GM18507 (cell line): ENCODE data around the gene IFT88.

Experiments
- DNase-seq: peaks from one replicate; pipeline ENCODE4 v3.0.0; 2011; ENCODE audit warnings: low read depth; ENCODE audit not compliant: insufficient read length; ENCODE audit errors: extremely low spot score
- FAIRE-seq: peaks from 2 replicates; lab custom pipeline; 2011; peaks lifted over from hg19 to GRCh38; lab: Jason Lieb, UNC

The IFT88 gene, protein sequence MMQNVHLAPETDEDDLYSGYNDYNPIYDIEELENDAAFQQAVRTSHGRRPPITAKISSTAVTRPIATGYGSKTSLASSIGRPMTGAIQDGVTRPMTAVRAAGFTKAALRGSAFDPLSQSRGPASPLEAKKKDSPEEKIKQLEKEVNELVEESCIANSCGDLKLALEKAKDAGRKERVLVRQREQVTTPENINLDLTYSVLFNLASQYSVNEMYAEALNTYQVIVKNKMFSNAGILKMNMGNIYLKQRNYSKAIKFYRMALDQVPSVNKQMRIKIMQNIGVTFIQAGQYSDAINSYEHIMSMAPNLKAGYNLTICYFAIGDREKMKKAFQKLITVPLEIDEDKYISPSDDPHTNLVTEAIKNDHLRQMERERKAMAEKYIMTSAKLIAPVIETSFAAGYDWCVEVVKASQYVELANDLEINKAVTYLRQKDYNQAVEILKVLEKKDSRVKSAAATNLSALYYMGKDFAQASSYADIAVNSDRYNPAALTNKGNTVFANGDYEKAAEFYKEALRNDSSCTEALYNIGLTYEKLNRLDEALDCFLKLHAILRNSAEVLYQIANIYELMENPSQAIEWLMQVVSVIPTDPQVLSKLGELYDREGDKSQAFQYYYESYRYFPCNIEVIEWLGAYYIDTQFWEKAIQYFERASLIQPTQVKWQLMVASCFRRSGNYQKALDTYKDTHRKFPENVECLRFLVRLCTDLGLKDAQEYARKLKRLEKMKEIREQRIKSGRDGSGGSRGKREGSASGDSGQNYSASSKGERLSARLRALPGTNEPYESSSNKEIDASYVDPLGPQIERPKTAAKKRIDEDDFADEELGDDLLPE

DNA sequence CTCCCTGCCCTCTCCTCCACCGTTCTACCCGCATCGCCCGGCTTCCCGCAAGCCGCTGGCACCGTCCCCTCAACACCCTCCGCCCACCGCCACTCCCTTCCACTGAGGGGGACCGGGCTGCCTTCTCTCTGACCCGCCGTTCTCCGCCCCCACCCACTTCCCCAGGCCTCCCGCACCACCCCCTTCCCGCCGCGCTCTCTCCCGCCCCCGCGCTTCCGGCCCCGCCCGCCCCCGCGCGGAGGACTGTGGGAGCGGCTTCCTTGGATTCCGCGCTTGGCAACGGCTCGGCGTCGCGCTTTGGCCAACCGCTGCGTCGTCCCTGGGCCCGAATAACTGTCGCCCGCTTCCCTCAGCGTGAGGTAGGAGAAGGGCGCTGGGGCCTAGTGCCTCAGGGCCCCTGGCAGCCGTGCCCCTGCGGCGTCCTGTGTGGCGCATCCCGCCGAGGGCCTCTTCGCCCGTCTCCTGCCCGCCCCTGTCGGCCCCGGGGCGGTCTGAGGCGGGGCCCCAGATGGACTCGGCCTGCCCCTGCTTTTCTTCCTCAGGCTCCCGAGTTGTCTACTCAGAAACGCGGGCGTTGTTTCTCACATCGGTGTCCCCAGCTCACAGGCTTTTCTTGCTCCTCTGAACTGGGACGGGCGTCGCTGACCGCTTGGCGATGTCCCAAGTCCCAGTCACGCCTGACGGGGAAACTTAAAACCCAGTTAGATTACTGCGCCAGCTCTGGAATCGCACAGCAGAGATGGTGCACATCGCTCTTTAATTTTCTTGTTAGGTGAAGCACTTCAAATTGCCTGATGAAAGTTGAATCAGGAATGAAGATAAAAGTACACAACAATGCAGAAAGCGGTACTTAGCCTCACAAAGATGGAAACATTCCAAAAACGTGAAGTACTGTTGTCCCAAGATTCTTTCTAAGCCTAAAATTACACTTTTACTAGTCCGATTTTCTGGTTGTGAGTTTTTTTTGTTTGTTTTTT, at the start of gene IFT88:
Gene IFT88, plus strand, starts transcription at position 260 of the 977 bp plus-strand sequence. CDS start 7,229 bp downstream, outside the sequence.
- FAIRE-seq (peak; percentile 74), DNase-seq (peak; percentile 84)

DNA sequence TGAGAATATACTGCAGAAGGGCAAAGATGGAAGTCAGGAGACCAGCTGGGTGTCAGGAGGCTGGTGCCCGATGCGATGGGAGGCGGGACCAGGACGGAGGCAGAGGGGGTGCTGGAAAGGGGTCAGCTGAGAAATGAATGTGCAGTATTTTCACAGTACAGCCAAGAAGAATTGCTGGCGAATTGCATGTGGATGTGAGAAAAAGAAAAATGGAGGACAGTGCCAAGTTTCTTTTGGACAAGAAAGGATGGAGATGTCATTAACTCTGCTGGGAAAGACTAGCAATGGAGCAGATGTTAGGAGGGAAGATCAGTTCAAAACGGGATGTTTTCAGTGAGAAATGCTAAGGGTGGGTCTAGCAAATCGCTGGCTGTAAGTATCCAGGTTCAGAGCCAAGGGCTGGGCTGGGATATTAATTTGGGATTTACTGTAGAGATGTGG, 48.3 kb upstream of the IFT88 start:
- no peak for FAIRE-seq
- DNase-seq = no peak

DNA sequence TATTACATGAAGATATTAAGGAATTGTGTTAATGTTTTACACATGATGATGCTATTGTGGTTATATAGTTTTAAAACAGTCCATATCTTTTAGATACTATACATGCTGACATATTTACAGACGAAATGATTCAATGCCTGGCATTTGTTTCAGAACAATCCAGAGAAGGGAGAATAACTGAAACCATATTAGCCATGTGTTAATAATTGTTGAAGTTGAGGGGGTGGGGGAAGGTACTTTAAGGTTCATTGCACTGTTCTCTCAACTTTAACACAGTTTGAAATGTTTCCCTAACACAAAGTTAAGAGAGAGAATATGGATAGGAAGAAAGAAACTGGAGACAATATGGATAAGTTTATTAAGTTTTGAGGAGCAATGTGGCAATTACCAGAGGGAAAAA, 47.1 kb upstream of the IFT88 start:
- no peak for FAIRE-seq
- DNase-seq = no peak

DNA sequence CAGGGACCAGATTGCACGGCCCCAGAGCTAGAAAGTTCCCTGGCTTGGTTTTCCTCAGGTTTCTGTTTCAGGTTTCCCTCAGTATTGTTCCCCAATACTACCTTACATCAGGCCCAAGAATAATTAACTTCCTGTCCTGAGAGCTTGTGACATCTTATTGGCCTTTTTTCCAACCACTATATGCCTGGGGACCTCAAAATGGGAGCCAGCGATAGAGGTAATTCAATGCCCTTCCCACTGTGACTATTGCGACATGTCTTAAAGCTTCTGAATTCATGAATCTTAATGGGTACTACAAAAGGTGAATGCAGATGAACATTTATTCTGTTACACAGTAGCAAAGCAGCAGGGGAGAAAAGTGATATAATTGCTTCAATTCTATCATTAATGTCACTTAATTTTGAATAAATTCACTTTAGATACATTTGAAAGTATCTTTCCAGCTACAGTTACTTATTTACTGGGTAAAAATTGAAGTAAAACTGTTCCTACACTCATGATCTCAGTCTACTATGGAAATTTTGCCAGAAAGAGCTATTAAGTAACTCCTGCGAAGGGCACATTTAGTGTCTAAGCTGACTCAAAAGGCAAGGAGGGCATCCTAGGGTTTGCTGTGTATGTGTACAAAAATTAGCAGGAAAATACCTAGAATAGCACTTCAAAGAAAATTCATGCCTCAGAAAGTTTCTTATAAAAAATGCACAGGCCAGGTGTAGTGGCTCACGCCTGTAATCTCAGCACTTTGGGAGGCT, 45.4 kb upstream of the IFT88 start:
- DNase-seq (no peak), FAIRE-seq (no peak)

DNA sequence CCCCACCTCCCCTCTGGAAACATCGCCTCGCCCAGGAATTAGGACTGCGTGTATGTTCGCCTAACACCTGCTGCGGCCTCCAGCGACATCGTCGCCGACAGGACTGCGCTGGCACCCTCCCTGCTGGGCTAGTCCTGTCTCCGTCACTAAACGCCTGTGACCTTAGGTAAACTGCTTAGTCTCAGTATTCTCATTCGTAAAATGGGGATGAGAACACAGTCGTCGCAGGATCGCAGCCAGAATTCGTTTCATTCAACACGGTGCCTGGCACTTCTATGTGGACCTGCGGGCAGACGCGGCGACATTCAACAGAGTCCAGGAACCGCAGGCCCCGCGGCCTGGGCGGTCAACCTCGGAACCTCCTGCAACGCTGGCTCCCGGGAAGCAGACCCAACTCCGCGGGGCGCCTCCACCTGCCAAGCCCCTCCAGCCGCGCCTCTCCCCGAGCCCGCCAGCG, 41.8 kb upstream of the IFT88 start:
- DNase-seq (no peak), FAIRE-seq (no peak)

DNA sequence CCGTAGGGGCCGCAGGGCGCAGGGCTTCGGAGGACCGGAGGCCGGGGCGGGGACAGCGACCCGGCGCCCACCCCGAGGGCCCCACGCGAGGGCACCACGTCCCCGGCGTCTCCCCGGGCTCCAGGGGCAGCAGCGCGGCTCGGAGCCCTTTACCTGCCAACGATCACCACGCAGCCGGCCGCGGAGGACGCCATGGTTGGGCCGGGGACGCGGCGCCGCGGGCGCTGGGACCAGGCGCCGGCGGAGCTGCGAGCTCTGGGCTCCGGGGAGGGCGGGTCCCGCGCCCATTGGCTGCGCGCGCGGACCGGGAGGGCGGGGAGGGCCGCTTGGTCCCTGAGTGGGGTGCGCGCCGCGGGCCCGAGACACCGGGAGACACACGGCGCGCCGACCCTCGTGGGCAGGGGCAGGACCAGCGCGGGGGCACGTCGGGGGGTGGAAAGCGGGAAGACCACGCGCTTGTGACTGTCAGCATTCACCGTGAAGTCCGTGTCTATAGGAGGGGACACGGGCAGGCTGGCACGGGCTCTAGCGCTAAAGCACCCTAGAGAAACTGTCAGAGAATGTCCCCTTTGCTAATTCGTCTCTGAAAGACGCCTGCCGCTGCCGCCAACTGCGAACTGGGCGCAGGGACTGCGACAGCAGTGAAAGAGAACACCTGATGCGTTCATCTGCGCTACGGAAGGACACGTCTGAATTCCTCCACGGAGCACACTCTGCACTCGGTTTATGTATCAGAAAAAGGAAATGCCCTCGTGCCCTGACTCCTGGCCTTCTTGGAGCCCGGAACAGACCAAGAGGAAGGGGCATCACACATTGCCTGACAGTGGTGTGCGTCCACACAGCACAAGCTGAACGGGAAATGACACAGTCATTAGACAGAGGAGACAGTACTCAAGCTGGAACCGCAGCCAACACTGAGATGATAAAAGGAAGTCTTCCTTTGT, 41.1 kb upstream of the IFT88 start, which contains the start of gene CRYL1:
Gene CRYL1, minus strand, starts transcription at position 257 of the 944 bp plus-strand sequence. Its CDS starts 63 bp downstream, at position 194.
- FAIRE-seq = peak; percentile 81
- DNase-seq = peak; percentile 56

DNA sequence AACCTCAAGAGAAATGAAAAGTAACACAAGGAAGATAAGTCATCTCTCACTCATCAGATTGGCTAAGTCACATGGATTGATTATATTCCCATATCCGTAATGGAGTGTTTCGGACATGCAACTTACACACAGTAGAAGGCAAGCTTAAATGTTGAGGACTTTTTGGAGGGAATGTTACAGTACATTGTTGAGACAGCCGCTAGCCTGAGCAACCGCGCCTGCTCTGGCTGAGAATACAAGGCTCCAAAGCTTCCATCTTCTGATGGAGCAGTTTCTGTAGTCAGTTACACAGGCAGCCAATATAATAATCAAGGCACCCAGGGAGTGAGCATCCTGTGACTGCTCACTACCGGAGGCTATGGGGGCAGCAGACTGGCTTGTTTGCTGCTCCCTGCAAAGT, 40.3 kb upstream of the IFT88 start:
- FAIRE-seq (no peak), DNase-seq (no peak)

DNA sequence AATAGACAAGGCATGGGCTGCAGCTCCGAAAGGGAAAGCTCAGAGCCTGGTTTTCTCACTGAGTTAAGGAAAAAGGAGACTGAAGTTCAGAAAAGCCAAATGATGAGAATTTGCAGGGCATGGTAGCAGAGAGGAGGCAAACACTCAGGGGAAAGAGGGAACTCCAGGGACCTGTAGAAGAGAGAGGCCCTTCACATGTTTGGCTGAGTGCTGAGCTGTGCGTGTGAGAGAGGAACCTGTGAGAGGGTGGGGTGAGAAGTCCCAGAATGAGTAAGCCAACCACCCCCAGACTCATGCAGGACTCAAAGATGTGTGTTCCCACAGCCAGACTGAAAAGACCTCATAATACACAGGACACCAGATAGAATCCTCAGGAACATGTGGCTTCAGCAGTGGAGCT, 38.5 kb upstream of the IFT88 start:
- no peak for DNase-seq
- FAIRE-seq = peak; percentile 36

DNA sequence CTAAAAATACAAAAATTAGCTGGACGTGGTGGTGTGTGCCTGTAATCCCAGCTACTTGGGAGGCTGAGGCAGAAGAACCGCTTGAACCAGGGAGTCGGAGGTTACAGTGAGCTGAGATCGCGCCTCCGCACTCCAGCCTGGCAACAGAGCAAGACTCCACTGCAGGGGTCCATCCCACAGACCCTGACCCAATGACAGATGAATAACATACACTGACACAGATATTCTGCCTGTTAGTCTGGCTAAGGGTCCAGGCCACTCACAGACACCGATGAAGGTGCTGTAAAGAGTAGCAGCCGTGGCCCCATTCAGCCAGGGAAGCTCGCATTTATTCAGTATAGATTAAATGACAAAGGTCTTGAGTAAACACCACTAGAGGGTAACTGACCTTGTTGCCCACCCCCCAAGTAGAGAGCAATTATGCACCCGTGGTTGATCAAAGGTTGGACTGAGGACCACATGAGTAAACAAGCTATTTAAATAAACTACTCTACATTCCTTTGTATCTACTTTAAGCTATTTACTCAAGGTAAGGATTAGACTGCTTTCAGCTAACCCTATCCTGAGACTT, 32.8 kb upstream of the IFT88 start:
- DNase-seq = no peak
- FAIRE-seq = no peak

DNA sequence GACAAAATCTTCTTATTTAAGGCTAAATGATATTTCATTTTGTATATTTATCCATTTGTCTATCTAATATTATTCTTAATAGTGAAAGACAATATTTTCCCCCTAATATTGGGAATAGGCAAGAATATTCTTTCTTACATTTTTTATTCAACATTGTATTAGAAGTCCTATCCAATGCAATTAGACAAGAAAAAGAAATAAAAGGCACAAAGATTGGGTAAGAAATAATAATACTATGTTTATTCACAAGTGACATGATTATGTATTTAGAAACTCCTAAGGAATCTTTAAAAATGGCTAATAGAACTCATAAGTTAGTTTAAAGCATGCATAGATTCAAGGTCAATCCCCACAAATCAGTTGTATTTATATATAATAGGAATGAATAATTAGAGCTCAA, 30.0 kb upstream of the IFT88 start:
- no peak for FAIRE-seq

DNA sequence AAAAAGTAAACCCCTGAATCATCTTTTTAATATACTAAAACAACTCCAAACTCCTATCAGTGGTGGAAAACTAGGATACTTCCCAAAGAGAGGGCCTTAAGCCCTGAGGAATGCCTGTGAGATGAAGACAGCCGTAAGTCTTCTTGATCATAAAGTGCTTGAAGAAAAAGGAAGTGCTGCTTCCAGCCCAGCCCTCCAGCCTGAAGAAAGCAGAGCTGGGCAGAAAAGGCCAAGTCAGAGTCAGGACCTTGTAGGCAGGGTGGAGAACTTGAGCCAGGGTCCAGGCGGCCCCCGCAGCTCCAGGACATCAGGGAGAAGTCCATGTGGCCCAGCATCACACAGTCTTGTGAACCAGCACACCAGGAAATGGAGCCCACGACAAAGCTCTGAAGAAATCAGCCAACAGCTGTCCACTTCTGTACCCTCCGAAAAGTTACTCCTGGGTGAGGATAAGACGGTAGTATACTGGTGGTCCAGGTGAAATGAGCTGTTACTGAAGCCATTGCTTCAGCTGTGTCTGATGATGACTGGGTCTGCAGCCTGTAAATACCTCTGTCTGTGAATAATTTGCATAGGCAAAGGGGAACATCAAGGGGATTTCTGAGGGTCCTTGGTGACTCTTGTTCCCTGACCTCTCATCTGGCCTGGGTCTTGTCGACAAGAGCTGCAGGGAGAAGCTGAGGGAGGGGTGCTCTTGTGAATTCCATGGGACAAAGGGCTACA, 22.6 kb upstream of the IFT88 start:
- DNase-seq (no peak), FAIRE-seq (no peak)

More for the DNA sequence above, 30.0 kb upstream of the IFT88 start:
- DNase-seq = no peak

DNA sequence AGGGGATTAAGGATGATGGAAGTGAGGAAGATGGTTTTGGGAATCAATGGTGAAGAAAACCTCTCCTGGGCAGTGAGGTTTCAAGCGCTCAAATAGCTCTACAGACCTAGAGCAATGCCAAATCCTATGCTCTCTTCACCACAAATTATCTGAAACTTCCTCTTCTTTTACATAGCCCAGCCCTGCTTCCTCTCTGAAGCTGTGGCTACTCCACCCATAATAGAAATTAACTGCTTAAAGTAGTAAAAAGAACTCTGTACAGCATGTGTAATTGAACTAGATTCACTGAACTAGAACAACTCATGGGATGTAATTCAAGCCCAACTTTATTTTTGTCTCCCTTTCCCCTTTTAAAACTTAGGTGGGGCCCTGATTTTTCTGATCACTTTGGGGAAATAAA, 20.4 kb upstream of the IFT88 start:
- FAIRE-seq (peak; percentile 66), DNase-seq (no peak)

DNA sequence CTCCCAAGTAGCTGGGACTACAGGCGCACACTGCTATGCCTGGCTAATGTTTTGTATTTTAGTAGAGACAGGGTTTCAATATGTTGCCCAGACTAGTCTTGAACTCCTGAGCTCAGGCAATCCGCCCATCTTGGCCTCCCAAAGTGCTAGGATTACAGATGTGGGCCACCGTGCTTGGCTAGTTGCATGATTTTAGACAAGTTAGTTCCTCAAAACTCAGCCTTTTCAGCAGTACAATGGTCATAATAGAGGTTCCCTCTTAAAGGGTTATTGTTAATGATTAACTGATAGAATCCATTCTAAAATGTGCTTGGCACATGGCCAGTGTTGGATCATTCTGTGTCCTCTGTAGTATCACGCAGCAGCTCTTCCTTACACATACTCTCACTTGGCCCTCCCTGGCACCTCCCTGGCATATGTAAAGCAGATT, 19.5 kb upstream of the IFT88 start:
- FAIRE-seq = no peak
- DNase-seq = no peak

DNA sequence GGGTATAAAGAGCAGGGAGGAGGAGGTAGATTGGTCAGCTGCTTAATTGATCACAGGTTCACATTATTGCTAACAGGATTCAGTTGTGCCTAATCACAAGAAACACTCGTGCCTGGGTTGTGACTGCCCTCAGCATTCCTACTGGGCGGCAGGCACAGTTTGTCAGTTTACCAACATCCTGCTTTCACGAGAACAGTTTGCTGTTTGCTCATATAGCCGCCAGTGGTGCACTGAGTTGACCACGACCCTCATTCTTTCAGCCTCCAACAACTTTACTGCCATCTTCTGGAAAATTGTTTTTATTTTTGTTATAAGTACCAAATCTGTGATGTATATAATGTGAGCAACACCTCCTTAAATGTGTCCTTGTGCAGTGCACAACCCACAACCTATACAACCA, 16.2 kb upstream of the IFT88 start:
- FAIRE-seq = no peak
- no peak for DNase-seq

DNA sequence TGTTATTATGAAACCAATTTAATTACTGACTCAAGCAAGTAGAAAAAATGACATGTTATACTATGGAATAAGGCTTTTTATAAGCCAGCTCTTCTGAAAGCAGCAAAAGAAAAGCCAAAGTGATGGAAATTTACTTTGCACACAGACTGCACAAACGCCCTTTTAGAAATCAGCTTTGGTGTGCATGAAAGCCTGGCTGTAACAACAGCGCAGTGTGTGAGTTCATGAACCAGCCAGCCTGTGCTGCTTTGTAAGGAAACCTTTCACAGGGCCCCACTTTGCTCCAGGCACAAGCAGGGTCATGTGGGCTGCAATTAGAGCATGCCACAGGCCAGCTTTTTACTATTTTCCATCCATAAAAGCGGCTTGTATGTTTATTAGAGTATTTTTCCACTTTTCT, 13.6 kb upstream of the IFT88 start:
- DNase-seq (no peak), FAIRE-seq (no peak)

DNA sequence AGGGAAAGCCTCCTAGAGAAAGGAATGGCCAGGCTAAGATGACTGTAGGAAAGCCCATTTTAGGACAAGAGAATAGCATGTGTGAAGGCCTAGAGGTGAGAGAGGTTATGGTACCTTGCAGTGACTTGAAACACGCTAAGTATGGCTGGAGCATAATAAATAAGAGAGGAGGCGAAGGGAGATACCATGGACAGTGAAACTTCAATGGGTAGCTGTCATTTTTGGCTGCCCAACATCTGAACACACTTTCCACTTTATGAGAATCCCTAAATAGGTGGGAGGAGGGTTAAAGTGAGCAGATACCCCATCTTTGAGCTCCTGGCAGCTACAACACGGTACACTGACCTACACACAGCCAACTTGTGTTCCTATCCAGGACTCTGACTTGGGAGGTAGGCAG, 8.0 kb upstream of the IFT88 start:
- DNase-seq (no peak), FAIRE-seq (no peak)
